Fibroblast of gingiva (primary cell): ENCODE results near the gene DSG2.
"Not testable (repeated sequence)": the region's sequence is repeated elsewhere in the genome, so short reads cannot be mapped to it uniquely, and the experiment has no call there.

Source experiments
- DNase-seq: peaks from one replicate; pipeline ENCODE4 v3.0.0-alpha.2; 2011; ENCODE audit warnings: low read depth

The DSG2 gene

GRCh38 chr18:31500051-31500688, 2.2 kb downstream of the DSG2 start:
- DNase-seq = no peak

- DNase-seq = no peak
These were observed 5.0 kb downstream of the DSG2 start for GRCh38 chr18:31503011-31503410.

- DNase-seq = no peak
These were observed 6.6 kb downstream of the DSG2 start for GRCh38 chr18:31504455-31505147.

- no peak for DNase-seq
These were observed 7.2 kb downstream of the DSG2 start for GRCh38 chr18:31505156-31505555.

- DNase-seq = no peak
These were observed 8.2 kb downstream of the DSG2 start for GRCh38 chr18:31506024-31506742.

GRCh38 chr18:31507124-31507523, 9.1 kb downstream of the DSG2 start:
- not testable (repeated sequence) for DNase-seq

- DNase-seq = no peak
These were observed 10.8 kb downstream of the DSG2 start for GRCh38 chr18:31508781-31509180.

- no peak for DNase-seq
These were observed 11.6 kb downstream of the DSG2 start for GRCh38 chr18:31509571-31509970.

- no peak for DNase-seq
These were observed 12.3 kb downstream of the DSG2 start for GRCh38 chr18:31510319-31510718.

GRCh38 chr18:31511098-31511497, 13.1 kb downstream of the DSG2 start:
- DNase-seq = no peak

GRCh38 chr18:31512203-31512764, 14.3 kb downstream of the DSG2 start:
- DNase-seq = no peak

GRCh38 chr18:31513189-31513935, 15.4 kb downstream of the DSG2 start:
- DNase-seq = no peak

- no peak for DNase-seq
These were observed 18.5 kb downstream of the DSG2 start for GRCh38 chr18:31516437-31516836.

GRCh38 chr18:31526374-31526773, 28.4 kb downstream of the DSG2 start:
- DNase-seq = no peak

- no peak for DNase-seq
These were observed 35.3 kb downstream of the DSG2 start for GRCh38 chr18:31533236-31533635.

- DNase-seq = no peak
These were observed 40.9 kb downstream of the DSG2 start for GRCh38 chr18:31538837-31539236.

- no peak for DNase-seq
These were observed 48.5 kb downstream of the DSG2 start for GRCh38 chr18:31546476-31546875.

- DNase-seq = no peak
These were observed 50.9 kb downstream of the DSG2 start for GRCh38 chr18:31548853-31549252.

- DNase-seq = no peak
These were observed 51.4 kb downstream of the DSG2 start for GRCh38 chr18:31549416-31549815.

- no peak for DNase-seq
These were observed 53.9 kb downstream of the DSG2 start for GRCh38 chr18:31551883-31552282.

- no peak for DNase-seq
These were observed 55.8 kb downstream of the DSG2 start for GRCh38 chr18:31553800-31554199.

- DNase-seq = no peak
These were observed 56.8 kb downstream of the DSG2 start for GRCh38 chr18:31554776-31555175.
